HEK293 (cell line): ENCODE measurements around the gene PIM1.

ENCODE experiments used
- CTCF ChIP-seq: fragments of 450-650 bp; formaldehyde crosslinking; IDR thresholded peaks from 2 replicates; pipeline ENCODE4 v1.5.1; 2016; ENCODE audit warnings: missing biosample characterization, missing genetic modification characterization
- EGR2 ChIP-seq: fragments of 450-650 bp; formaldehyde crosslinking; IDR thresholded peaks from 2 replicates; pipeline ENCODE4 v1.5.1; 2016; ENCODE audit warnings: low read depth, missing biosample characterization, missing genetic modification characterization
- HIC1 ChIP-seq: fragments of 450-650 bp; formaldehyde crosslinking; IDR thresholded peaks from 2 replicates; pipeline ENCODE4 v1.5.1; 2016; ENCODE audit warnings: missing biosample characterization, missing genetic modification characterization
- KLF16 ChIP-seq: fragments of 450-650 bp; formaldehyde crosslinking; IDR thresholded peaks from 2 replicates; pipeline ENCODE4 v1.5.1; 2017; ENCODE audit warnings: missing biosample characterization, missing genetic modification characterization
- PRDM2 ChIP-seq: fragments of 450-650 bp; formaldehyde crosslinking; IDR thresholded peaks from 2 replicates; pipeline ENCODE4 v1.5.1; 2016; ENCODE audit warnings: missing biosample characterization, missing genetic modification characterization, borderline replicate concordance
- TRIM28 ChIP-seq: IDR thresholded peaks from 2 replicates; pipeline ENCODE4 v1.6.1; 2011; ENCODE audit warnings: low read length, control low read depth, borderline replicate concordance
- WT1 ChIP-seq: fragments of 450-650 bp; formaldehyde crosslinking; IDR thresholded peaks from 2 replicates; pipeline ENCODE4 v1.5.1; 2016; ENCODE audit warnings: missing biosample characterization, missing genetic modification characterization
- YY1 ChIP-seq: fragments of 450-650 bp; formaldehyde crosslinking; IDR thresholded peaks from 2 replicates; pipeline ENCODE4 v1.5.1; 2018; ENCODE audit warnings: missing biosample characterization, missing genetic modification characterization
- ZEB2 ChIP-seq: fragments of 450-650 bp; formaldehyde crosslinking; IDR thresholded peaks from 2 replicates; pipeline ENCODE4 v1.5.1; 2016; ENCODE audit warnings: missing biosample characterization, missing genetic modification characterization
- ZNF248 ChIP-seq: fragments of 450-650 bp; formaldehyde crosslinking; IDR thresholded peaks from 2 replicates; pipeline ENCODE4 v1.5.1; 2017; ENCODE audit warnings: missing biosample characterization, missing genetic modification characterization
- ZNF580 ChIP-seq: fragments of 450-650 bp; formaldehyde crosslinking; IDR thresholded peaks from 2 replicates; pipeline ENCODE4 v1.5.1; 2016; ENCODE audit warnings: missing biosample characterization, missing genetic modification characterization

- no peak for TF ChIP-seq CTCF (tag by site-specific recombination)
- no peak for TF ChIP-seq PRDM2 (tag by site-specific recombination)
- no peak for TF ChIP-seq YY1 (tag by site-specific recombination)
- 0 out of 2 replicates have a peak, but pooled peaks have one; percentile 33 for TF ChIP-seq ZEB2 (tag by site-specific recombination)
- TF ChIP-seq WT1 = no peak
- TF ChIP-seq ZNF580 (tag by site-specific recombination) = no peak
- no peak for TF ChIP-seq ZNF248 (tag by site-specific recombination)
- no peak for TF ChIP-seq HIC1
- TF ChIP-seq EGR2 = no peak
- TF ChIP-seq KLF16 (tag by site-specific recombination) = no peak
- no peak for TF ChIP-seq TRIM28
Measured at GRCh38 chr6:37160922-37161778, 8.8 kb upstream of the PIM1 start.
